HG02642 (cell line): Measurements from ENCODE around the gene SULT1B1.
"Not testable (repeated sequence)": the region's sequence is repeated elsewhere in the genome, so short reads cannot be mapped to it uniquely, and the experiment has no call there.

ENCODE experiments used
- ATAC-seq: cut with Tn5 transposase; IDR thresholded peaks from one replicate; pipeline ENCODE4 v1.9.1; 2021; ENCODE audit warnings: mild to moderate bottlenecking; ENCODE audit not compliant: unreplicated experiment, poor library complexity

SULT1B1 gene

DNA sequence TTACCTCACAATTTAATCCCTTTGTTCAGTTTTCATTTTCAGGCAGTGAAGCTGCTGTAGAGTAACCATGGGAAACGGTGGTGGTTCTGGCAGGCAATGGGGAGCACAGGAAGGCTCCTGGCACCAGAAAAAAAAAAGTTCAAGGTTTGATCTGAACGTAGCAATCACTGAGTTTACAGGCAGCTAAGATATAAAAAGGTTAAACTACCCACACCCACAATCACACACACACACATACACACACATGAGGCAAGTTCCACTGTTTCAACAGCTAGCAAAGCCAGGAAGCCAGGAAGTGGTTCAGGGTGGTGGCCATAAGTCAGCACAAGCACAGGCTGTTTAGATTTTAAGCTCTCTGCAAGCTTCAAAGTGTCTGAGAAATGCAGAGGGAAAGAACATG is at the start of gene SULT1B1:
Gene SULT1B1, minus strand, starts transcription at position 166 of the 400 bp plus-strand sequence. CDS start 5,403 bp downstream, outside the sequence.
- ATAC-seq, result no peak

DNA sequence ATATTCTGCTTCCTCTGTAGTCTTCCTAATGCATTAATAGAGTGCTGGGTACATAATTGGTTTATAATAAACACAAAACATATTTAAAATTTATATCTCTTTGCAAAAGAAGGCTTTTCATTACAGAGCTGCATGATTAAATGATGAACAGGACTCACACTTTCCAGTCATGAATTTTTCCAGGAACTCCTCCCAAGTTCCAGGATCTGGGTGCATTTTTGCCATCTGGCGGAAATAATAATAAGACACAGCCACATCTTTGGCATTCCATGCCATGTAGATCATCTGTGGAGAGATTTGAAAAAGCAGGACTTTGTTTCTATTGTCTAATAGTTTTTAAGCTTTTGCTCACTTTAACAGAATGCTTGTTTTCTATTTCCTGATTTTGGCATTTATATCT is 40.2 kb upstream of the SULT1B1 start:
- ATAC-seq, result no peak

DNA sequence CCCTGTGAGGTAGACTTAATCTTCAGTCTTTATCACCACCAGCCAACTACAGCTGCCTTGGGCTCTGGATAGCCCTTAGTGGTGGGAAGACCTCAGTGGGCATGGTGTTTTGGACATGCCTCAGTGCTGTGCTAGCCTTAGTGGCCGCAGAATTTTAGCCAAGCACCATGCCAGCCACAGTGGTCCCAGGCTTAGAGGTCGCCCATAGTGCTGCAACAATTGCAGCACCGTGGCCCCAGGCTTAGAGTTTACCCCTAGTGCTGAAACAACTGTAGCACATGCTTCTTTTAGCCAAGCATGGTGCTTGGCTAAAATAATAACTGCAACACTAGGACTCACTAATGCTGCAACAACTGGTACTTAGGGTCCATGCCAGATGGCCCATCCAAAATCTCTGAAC is 38.9 kb upstream of the SULT1B1 start:
- ATAC-seq, result no peak

DNA sequence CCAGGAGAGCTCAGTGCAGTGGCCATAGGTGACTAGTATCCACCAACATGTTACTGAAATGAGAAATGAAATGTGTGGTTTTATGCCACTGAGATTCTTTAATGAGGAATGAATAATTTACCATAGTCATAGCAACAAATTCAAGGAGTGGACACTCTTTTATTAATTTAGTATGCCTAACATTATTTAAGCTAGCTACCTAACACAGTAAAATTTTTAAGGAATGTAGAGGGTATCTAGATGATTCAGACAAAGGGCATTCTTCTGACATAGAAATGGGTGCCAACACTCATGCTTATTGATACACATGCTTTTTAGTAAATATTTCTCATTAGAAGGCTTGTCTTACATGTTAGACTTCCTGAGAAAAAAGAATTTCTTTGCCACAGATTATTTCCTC is 33.3 kb upstream of the SULT1B1 start:
- ATAC-seq, result no peak

DNA sequence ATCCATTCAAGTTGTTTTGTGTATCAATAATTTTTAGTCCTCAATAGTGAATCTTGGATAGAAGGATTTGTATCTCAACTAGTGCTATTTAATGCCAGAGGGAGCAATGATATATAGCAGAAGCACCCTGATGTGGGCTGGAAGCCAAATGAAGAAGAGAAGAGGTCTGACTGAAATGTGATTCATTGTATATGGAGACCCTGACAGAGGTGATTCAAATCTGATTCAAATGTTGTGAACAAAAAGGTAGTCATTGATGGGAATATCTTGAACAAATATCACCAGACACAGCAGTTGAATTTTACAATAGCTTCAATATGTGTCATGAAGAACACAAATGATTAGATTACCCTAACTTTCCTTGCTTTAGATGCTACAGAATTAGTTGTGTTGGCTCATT is 27.5 kb upstream of the SULT1B1 start:
- ATAC-seq, result no peak

DNA sequence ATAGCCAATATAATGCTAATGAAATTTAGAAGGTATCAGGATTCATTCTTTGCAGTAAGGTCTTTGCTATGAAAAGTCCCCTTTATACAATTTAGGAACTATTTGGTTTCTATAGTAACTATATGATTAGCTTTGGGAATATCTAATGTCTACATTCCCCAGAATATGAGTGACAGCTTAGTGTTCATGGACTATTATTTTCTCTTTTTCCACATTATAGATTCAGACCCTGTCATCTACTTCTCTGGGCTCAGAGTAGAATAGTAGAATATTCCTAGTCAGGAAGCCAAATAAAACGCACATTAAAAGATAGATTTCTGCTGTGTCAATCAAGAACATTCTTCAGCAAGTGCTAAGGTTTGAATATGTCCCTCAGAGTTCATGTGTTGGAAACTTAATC is 26.1 kb upstream of the SULT1B1 start:
- no peak for ATAC-seq

DNA sequence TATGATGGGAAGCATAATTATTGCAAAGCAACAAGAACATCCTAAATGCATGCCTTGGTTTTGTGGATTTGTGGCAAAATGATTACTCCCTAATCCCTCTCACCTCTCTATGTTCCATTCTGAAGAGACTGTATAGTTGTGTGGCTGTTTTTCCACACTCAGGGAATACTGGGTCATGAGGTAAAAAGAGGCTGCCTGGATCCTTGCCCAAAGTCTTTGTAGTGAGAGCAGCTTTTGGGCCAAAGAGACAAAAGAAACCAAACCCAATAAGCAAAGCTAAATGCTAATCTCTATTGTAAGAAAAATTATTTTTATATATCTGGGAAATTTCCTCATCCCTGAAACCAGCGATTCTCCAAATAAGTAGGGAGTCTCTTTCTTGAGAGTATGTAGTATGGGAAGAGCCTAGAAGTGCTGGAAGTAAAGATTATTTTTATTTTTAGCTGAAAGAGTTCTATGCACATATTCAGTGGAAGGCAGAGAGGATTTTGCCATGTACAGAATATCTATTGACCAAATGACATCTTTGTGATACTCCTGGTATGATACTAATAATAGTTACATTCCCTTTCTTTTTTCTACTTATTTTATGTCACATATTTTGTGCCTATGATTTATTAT is 24.9 kb upstream of the SULT1B1 start:
- no peak for ATAC-seq

DNA sequence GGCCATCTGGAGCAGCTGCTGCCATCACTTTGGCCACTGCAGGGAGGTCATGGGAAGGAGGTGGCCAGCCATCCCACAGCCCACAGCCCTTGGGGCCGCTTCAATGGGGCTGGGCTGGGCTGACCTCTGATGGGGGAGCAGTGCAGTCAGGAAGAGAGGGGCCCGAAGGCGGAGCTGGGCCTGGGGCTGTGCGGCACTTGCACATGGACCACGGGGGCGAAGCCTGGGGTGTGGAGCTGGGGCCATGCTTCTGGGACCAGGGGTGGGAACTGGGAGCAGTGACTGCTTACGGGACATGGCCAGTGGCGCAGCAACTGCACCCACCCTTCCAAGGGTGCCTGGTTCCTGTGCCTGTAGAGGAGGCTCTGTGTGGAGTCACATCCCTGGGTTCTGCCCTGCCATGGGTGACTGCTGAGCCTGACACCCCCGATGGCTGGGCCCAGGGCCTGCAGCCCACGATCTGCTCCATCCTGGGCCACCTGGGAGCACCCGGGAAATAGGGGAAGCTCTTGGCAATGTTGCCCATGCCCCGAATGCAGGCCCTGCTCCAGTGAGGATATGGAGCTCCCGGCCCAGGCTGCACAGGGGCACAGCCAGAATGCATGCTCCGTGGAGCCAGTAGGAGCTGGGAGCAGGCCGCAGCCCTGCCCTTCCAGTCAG is 22.4 kb upstream of the SULT1B1 start:
- ATAC-seq, result no peak

DNA sequence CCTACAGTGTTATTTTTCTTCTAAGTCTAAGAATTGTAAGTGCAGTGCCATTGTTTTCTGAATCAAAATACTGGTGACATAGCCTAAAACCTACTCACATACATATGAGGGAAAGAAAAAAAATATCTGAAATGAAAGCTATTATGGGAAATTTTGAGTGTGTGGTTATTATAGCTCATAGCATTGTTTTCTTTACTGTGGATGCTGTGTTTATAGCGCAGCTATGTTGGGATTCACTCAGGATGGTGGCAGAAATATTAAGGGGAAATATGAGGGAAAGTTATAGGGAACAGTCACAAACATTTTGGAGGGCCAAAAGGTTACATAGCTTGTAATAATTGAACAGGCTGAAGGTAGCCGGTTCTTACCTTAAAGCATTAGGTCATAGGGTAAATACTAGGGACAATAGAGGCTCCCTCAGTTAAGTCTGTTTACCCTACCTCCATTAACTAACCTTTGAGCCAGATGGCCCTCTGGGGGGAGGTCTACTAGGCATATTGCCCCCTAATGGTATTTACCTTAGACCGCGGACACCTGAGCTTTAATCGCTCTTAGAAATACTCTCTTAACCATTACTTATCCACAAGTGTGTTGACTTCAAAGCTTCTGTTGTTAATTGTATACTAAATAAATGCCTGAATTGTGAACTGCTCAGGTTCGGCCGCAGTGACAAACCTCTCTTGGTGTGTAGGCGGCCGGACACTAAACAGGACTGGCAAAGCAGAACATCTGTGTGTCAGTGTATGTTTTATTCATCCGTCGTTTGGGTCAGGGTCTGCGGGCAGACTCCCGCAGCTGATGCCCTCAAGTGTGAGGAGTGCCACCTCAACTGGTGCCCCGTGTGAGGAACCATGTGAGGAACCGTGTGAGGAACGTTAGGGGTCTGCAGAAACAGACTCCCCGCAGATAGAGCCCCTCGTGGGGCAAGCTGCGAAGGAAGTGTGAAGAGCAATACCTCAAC is 21.3 kb upstream of the SULT1B1 start:
- ATAC-seq, result no peak

DNA sequence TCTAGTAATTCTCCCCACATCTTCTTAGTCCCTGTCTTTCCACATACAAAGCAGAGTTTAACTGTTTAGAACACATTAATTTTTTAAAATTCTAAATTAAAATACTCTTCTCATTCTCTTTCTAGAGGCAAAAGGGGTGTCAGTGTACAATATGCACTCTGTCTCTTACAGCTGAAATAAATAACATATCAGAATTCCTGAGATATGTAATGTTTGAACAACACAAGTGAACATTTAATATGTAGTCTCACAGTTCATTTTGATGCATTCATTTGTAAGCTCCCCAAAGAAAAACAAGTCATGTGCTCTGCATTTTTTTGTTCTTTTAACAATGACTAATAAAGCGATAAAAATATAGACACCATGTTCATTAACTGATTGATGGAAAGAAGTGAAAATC is 19.7 kb upstream of the SULT1B1 start:
- no peak for ATAC-seq

DNA sequence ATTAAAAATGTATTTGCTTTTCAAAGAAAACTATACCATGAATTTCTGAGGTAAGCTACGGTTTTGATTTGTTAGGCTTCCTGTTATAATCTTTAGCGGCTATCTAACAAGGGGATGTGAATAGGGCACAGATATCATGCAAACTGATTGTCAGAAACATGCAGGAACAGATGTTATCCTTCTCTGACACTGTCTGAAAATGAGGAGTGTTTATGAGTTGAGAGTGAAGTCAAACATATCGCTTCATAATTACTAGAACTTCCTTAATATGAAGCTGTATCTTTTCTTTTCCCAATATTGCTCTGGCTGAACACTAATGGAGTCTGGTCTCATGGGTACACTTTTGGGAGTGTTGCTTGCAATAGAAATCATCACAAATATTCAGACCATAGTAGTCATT is 16.3 kb upstream of the SULT1B1 start:
- no peak for ATAC-seq

DNA sequence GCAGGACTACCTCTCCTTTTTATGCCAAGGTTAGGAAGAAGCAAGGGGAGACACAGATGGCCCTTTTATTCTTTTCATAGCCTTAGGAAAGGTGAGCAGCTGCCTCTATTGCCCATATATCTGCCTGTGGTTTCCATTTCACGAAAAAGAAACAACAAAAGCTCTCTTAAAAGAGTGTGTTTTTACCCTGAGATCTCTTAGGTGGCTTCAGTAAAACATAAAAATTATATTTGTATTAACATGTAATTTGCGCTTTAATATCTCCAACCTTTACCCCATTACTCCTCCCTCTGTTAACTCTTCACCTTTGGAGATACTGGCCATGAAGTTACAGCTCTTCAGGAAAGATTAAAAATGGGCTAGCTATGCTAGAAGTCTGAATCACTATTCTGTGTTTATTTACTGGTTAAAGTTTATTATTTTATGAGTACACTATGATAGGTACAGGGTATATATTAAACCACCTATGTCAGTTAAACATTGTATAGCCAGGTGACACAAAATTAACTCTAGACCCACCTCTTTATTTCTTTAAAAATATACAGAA is 15.0 kb upstream of the SULT1B1 start:
- ATAC-seq, result no peak

DNA sequence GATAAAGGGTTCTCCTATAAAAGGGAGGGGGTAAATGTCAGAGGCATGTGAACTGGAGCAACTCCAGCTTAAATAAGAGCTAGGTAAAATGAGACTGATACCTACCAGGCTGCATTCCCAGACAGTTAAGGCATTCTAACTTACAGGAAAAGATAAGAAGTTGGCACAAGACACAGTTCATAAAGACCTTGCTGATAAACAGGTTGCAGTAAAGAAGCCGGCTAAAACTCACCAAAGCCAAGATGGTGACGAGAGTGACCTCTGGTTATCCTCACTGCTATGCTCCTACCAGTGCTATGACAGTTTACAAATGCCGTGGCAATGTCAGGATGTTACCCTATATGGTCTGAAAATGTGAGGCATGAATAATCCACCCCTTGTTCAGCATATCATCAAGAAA is 13.1 kb upstream of the SULT1B1 start:
- no peak for ATAC-seq

DNA sequence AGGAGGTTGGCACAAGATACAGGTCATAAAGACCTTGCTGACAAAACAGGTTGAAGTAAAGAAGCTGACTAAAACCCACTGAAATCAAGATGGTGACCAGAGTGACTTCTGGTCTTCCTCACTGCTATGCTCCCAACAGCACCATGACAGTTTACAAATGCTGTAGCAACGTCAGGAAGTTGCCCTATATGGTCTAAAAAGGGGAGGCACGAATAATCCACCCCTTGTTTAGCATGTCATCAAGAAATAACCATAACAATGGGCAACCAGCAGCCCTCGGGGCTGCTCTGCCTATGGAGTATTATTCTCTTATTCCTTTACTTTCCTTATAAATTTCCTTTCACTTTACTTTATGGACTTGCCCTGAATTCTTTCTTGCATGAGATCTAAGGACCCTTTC is 8.1 kb upstream of the SULT1B1 start:
- ATAC-seq, result not testable (repeated sequence)

DNA sequence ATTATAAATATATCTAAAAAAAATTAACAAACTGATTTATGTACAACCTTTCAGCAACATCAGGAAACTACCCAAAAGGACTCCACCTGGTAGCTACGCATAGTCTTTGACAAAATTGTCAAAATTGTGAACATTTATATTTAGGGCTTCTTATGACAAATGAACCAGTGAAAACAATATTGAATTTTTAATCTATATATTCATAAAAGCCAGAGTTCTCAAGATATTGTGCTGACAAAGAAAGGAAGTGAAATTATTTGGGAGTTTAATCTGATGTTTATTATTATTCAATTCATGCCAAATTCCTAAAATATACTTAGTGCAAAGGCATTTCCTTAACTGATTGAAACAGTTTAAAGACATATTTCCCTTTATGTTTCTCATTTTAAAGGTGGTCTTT is 5.3 kb upstream of the SULT1B1 start:
- no peak for ATAC-seq

DNA sequence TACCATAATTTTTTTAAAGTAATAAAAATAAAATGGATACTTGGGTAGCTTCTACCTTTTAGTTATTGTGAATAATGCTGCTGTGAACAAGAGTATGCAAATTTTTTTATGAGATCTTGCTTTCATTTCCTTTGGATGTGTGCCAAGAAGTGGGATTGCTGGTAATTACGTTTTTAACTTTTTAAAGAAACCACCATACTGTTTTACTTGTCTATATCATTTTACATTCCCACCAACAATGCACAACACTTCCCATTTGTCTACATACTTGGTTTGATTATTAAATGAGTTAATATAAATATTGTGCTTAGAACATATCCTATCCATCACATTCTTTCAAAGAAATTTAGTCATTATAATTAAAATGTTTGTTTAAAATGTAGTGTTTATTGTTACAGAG is 3.9 kb upstream of the SULT1B1 start:
- ATAC-seq, result no peak

DNA sequence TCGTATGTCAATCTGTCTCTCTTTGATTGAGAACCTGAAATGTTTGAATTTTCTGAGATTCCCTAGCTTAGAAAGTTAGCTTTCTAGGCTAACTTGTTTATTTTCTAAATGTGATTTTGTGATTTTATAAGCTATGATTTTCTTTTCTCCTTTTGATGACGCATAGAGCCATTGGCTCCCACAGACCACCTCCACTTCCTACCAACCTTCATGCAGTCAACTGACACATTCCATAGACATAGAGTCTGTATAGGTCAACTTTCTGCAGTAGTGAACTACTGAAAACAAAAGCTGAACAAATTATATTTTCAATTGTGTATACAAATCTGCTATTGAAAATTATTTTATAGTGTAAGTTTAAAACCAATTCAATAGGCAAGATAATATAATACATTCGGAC is 2.8 kb upstream of the SULT1B1 start:
- ATAC-seq, result no peak

DNA sequence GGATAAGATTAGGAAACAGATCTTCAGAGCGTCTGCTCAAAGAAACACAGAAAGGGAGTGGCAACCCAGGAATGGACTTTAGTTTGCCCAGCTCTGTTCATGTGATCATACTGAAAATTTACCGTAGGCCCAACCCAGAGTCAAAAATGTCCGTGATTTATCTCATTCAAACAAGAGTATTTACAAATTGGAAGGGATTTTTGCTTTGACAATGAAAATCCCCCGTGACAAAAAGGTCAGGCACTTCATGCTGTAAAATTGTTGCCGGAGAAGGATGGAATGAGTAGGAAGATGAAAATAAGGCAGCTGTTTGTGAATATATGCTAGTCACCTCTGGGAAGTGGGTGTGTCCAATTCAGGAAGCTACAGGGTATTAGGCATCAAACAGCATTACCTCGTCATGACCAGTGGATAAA is 1.2 kb downstream of the SULT1B1 start:
- no peak for ATAC-seq

DNA sequence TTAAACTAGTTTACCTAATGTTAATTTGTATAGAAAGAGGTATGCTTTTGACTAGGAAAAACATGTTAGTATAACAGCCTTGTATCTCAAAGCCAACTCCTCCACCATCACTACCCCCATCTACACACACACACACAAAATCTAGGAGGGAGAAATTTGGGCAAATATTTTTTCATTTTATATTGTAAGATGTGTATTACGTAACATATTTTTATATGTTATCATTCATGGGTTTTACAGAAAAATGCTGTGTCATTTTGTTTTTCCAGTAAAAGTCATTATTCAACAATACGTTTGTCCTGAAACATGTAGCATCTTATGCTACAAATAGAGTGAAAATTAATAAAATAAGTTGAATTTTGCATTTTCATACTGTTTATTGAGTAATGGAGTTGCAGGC is 3.0 kb downstream of the SULT1B1 start:
- ATAC-seq, result no peak

DNA sequence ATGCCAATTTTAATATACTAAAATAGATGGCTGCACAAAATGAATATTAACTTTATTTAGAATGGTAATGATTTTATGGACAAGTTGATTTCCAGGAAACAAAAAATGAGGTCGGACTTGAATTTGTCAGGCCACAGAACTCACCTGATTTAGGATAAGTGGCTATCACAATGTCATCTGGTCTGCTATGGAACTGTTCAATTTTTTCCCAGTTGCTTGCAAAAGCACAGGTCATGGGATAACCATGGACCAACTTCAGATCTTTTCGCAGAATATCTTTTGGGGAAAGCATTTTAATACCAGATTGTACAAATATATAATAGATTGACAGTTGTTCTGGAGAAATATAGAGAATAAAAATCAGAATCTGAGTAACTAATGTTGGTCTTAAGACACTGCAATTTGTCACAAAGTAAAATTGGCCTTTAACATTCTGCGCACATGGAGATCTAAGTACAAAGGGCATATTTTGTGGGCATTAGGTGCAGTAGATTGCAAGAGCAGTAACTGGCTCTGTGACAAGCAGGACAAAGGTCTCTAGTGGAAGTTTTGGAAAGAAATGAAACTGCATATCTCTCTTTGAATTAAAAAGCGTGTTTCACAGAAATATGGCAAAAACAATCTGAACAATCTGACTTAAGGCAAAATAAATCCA is 5.4 kb downstream of the SULT1B1 start:
- no peak for ATAC-seq
